ENCODE data around the gene PCDH1.

Gene PCDH1

DNA sequence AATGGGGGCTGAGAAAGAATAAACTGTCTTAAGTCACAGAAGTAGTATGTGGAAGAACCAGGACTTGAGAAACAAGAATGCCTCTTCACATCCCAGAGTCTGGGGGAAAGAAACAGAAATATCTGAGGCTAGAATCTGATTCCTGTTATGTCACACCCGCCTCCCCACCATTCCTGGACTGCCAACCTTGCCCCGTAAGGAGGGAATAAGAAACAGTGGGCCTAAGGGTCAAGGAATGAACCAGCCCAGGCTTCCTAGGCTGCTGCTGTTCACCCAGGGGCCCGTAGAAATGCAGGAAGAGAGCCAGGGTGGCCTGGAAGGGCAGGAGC lies 4.3 kb downstream of the PCDH1 start:
- Histone ChIP-seq H3K27ac (peak overlapping the region; percentile 24), H3K79me2 (peaks cover 32% of the 10 kb centered on the region), H3K4me1 (peaks cover 12% of the 10 kb centered on the region), H3K9ac (no peak overlapping the region), H3K4me2 (ENCODE audit: low read length) (no peak overlapping the region), H3K4me3 (ENCODE audit: low read depth, low read length) (no peak overlapping the region), H3K27me3 (ENCODE audit: control insufficient read depth, insufficient read depth, low read length) (no peaks in the 10 kb centered on the region), H2AFZ (no peak overlapping the region), H3K36me3 (ENCODE audit: control insufficient read depth, insufficient read depth, low read length) (no peaks in the 10 kb centered on the region), H3K9me3 (ENCODE audit: control insufficient read depth, low read length) (no peaks in the 10 kb centered on the region)
- TF ChIP-seq CTCF (IDR thresholded peaks at IDR 0.05), result no peak

- no peak for TF ChIP-seq CTCF (IDR thresholded peaks at IDR 0.05)
- H3K4me2 ChIP-seq (ENCODE audit: low read length), result no peak overlapping the region
- no peaks in the 10 kb centered on the region for H3K9me3 ChIP-seq (ENCODE audit: control insufficient read depth, low read length)
- H2AFZ ChIP-seq, result no peak overlapping the region
- H3K27me3 ChIP-seq (ENCODE audit: control insufficient read depth, insufficient read depth, low read length), result no peaks in the 10 kb centered on the region
- peaks cover 9% of the 10 kb centered on the region for H3K4me1 ChIP-seq
- no peak overlapping the region for H3K27ac ChIP-seq
- no peak overlapping the region for H3K9ac ChIP-seq
- H3K4me3 ChIP-seq (ENCODE audit: low read depth, low read length), result no peak overlapping the region
- H3K36me3 ChIP-seq (ENCODE audit: control insufficient read depth, insufficient read depth, low read length), result no peaks in the 10 kb centered on the region
- H3K79me2 ChIP-seq, result peaks cover 32% of the 10 kb centered on the region
These were observed 5.5 kb downstream of the PCDH1 start for GRCh38 chr5:141872496-141873356.

DNA sequence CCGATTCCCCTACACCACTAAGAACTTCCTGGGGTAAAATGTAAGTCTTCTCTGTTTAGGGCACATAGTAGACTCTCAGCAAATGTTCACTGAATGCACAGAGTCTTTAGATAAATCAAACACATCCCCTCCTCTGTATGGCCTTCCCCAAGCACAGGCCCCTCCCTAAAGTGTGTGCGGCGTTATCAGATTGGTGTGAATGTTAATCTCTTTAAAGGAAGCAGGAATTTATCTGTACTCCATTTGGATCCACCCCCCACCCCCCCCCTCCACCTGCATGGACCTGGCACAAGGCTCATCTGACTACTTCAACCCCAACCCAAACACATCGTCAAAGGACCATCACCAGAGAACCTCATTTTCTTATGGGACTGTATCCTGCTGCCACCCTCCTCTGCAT lies 6.3 kb downstream of the PCDH1 start:
- no peak overlapping the region for H3K27ac ChIP-seq

DNA sequence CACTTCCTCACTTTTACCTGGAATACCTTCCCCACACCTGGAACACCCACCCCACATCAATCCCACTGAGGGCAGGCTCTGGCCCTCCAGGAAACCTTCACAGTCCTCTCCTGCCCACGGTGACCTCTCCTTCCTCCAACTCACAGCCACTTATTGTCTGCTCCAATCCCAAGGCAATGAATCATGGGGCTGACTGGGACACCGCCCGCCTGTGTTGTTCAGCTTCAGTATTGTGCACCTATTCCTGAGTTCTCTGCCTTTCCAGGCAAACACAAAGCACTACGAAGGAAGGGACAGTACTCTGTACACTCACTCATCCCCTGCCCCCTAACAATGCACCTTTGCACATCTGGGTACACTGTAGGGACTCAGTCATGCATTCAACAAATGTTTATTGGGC lies 7.3 kb downstream of the PCDH1 start:
- Histone ChIP-seq H3K27me3 (ENCODE audit: control insufficient read depth, insufficient read depth, low read length) (no peaks in the 10 kb centered on the region), H3K79me2 (peaks cover 30% of the 10 kb centered on the region), H3K4me2 (ENCODE audit: low read length) (no peak overlapping the region), H3K9me3 (ENCODE audit: control insufficient read depth, low read length) (no peaks in the 10 kb centered on the region), H3K4me3 (ENCODE audit: low read depth, low read length) (no peak overlapping the region), H3K4me1 (peaks cover 9% of the 10 kb centered on the region), H3K36me3 (ENCODE audit: control insufficient read depth, insufficient read depth, low read length) (no peaks in the 10 kb centered on the region), H3K27ac (no peak overlapping the region), H3K9ac (no peak overlapping the region), H2AFZ (no peak overlapping the region)
- no peak for TF ChIP-seq CTCF (IDR thresholded peaks at IDR 0.05)

More for the DNA sequence above, 6.3 kb downstream of the PCDH1 start:
- Histone ChIP-seq H3K4me1 (peaks cover 9% of the 10 kb centered on the region), H3K79me2 (peaks cover 32% of the 10 kb centered on the region), H3K9ac (no peak overlapping the region), H3K36me3 (ENCODE audit: control insufficient read depth, insufficient read depth, low read length) (no peaks in the 10 kb centered on the region), H3K9me3 (ENCODE audit: control insufficient read depth, low read length) (no peaks in the 10 kb centered on the region), H2AFZ (no peak overlapping the region), H3K27me3 (ENCODE audit: control insufficient read depth, insufficient read depth, low read length) (no peaks in the 10 kb centered on the region), H3K4me3 (ENCODE audit: low read depth, low read length) (no peak overlapping the region), H3K4me2 (ENCODE audit: low read length) (no peak overlapping the region)
- TF ChIP-seq CTCF (IDR thresholded peaks at IDR 0.05), result no peak

DNA sequence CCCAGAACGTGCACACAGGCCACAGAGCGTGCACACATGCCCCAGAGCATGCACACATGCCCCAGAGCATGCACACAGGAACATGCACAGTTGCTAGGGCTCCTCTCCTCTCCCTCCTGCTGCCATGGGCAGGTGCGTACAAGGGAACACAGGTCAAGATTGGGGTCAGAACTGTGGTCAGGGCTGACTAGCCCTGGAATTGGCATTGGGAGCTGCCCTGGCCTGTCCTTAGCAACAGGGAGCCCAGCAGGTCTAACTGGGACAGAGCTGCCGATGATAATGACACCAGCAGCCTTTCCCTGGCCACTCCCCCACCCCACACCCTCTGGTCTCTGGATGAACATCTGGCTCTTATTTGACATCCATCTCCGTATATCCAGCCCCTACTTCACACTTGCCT lies 8.0 kb downstream of the PCDH1 start:
- Histone ChIP-seq H2AFZ (no peak overlapping the region), H3K36me3 (ENCODE audit: control insufficient read depth, insufficient read depth, low read length) (no peaks in the 10 kb centered on the region), H3K79me2 (peaks cover 24% of the 10 kb centered on the region), H3K4me2 (ENCODE audit: low read length) (no peak overlapping the region), H3K9ac (no peak overlapping the region), H3K4me3 (ENCODE audit: low read depth, low read length) (no peak overlapping the region), H3K9me3 (ENCODE audit: control insufficient read depth, low read length) (no peaks in the 10 kb centered on the region), H3K27me3 (ENCODE audit: control insufficient read depth, insufficient read depth, low read length) (no peaks in the 10 kb centered on the region), H3K4me1 (peaks cover 9% of the 10 kb centered on the region), H3K27ac (no peak overlapping the region)
- TF ChIP-seq CTCF (IDR thresholded peaks at IDR 0.05), result no peak
